H1 (cell line): ENCODE measurements around the gene HS3ST3B1. TPM values are rescaled to one million over a fixed set of nuclear protein-coding genes. Genes with fewer than 3 reads are reported as not detected.

Experiments
- CTCF ChIA-PET: fragments of 300-600 bp; sonication (Branson Sonifier 250); formaldehyde crosslinking; loops from one replicate; lab custom pipeline; 2021; ENCODE audit not compliant: partially characterized antibody; lab: Charles Lee
- POLR2A ChIA-PET: fragments of 300-600 bp; sonication (Branson Sonifier 250); formaldehyde crosslinking; loops from one replicate; lab custom pipeline; 2021; ENCODE audit warnings: inconsistent platforms; ENCODE audit not compliant: partially characterized antibody; lab: Charles Lee
- DNase-seq, 2 experiments: peaks; one replicate each; pipeline versions ENCODE4 v3.0.0 to v3.0.0-alpha.2; 2010 to 2022; ENCODE audit warnings: low spot score in 2 of 2, low read depth in 1 of 2, mixed read lengths in 1 of 2
- FAIRE-seq: peaks from 2 replicates; lab custom pipeline; 2011; peaks lifted over from hg19 to GRCh38; lab: Jason Lieb, UNC
- H2AFZ ChIP-seq: 2 replicates; pipeline ENCODE4 v1.8.1; 2012; ENCODE audit warnings: low read length, inconsistent platforms
- H2AK5ac ChIP-seq: 2 replicates; pipeline ENCODE4 v1.6.1; 2013; ENCODE audit warnings: low read depth, low read length
- H2BK120ac ChIP-seq: replicated peaks from 2 replicates; pipeline ENCODE3; 2013; ENCODE audit warnings: low read depth, low read length, inconsistent platforms
- H2BK12ac ChIP-seq: 2 replicates; pipeline ENCODE4 v1.6.1; 2013; ENCODE audit warnings: low read depth, low read length
- H2BK15ac ChIP-seq: 2 replicates; pipeline ENCODE4 v1.6.1; 2013; ENCODE audit warnings: low read length
- H2BK20ac ChIP-seq: 2 replicates; pipeline ENCODE4 v1.6.1; 2013; ENCODE audit warnings: low read length
- H2BK5ac ChIP-seq: 2 replicates; pipeline ENCODE4 v1.6.1; 2013; ENCODE audit warnings: low read depth, low read length
- H3K14ac ChIP-seq: 2 replicates; pipeline ENCODE4 v1.6.1; 2013; ENCODE audit warnings: inconsistent platforms; ENCODE audit not compliant: insufficient read length
- H3K18ac ChIP-seq: 2 replicates; pipeline ENCODE4 v1.6.1; 2013; ENCODE audit warnings: low read length; ENCODE audit errors: extremely low read depth
- H3K23ac ChIP-seq: 2 replicates; pipeline ENCODE4 v1.6.1; 2013; ENCODE audit warnings: inconsistent platforms; ENCODE audit not compliant: insufficient read length
- H3K23me2 ChIP-seq: 2 replicates; pipeline ENCODE4 v1.6.1; 2013; ENCODE audit warnings: low read depth, low read length
- H3K27ac ChIP-seq: 2 replicates; pipeline ENCODE4 v1.6.1; 2011; ENCODE audit warnings: low read depth, low read length, inconsistent platforms
- H3K27me3 ChIP-seq, 4 experiments: replicated peaks in 1 of 4; 1 replicate in 1 of 4; 2 replicates in 3 of 4; pipeline versions ENCODE4 v1.6.1 to v1.8.1; 2011 to 2013; ENCODE audit warnings: low read length in 3 of 4, mild to moderate bottlenecking in 3 of 4, inconsistent platforms in 2 of 4, mixed read lengths in 2 of 4, moderate library complexity in 1 of 4; ENCODE audit not compliant: control insufficient read depth in 3 of 4, insufficient read depth in 3 of 4; ENCODE audit errors: extremely low read depth in 1 of 4
- H3K36me3 ChIP-seq, 4 experiments: 2 replicates each; pipeline versions ENCODE4 v1.6.1 to v1.8.1; 2011 to 2013; ENCODE audit warnings: mild to moderate bottlenecking in 4 of 4, low read length in 3 of 4, moderate library complexity in 2 of 4, control low read depth in 1 of 4, inconsistent platforms in 1 of 4; ENCODE audit not compliant: insufficient read depth in 4 of 4, control insufficient read depth in 2 of 4
- H3K4ac ChIP-seq: replicated peaks from 2 replicates; pipeline ENCODE3; 2013; ENCODE audit warnings: low read length, low read depth, mixed read lengths, inconsistent platforms; ENCODE audit not compliant: insufficient read length
- H3K4me1 ChIP-seq, 4 experiments: replicated peaks in 1 of 4; 1 replicate in 1 of 4; 2 replicates in 3 of 4; pipeline versions ENCODE4 v1.6.1 to v1.8.1; 2011 to 2013; ENCODE audit warnings: low read length in 3 of 4, inconsistent platforms in 2 of 4, mixed read lengths in 1 of 4; ENCODE audit not compliant: insufficient read depth in 4 of 4, control insufficient read depth in 3 of 4
- H3K4me2 ChIP-seq, 2 experiments: 2 replicates each; pipeline versions ENCODE4 v1.6.1 to v1.8.1; 2011 to 2013; ENCODE audit warnings: low read depth in 2 of 2, low read length in 2 of 2, control low read depth in 1 of 2, inconsistent platforms in 1 of 2, mild to moderate bottlenecking in 1 of 2; ENCODE audit not compliant: insufficient read depth in 1 of 2
- H3K4me3 ChIP-seq, 4 experiments: fragments of 200-600, 300-600 bp in 1 of 4; sonication (generic), shearing (Covaris generic), sonication (Bioruptor Twin) in 1 of 4; 2 replicates each; pipeline versions ENCODE4 v1.5.1 to v1.8.1; 2011 to 2016; ENCODE audit warnings: low read length in 4 of 4, low read depth in 3 of 4, control low read depth in 2 of 4, inconsistent platforms in 2 of 4, mild to moderate bottlenecking in 2 of 4, mixed read lengths in 1 of 4, moderate library complexity in 1 of 4; ENCODE audit not compliant: insufficient read depth in 2 of 4; ENCODE audit errors: extremely low read depth in 1 of 4
- H3K56ac ChIP-seq: replicated peaks from 2 replicates; pipeline ENCODE3; 2013; ENCODE audit warnings: low read depth, mild to moderate bottlenecking, mixed read lengths, low read length, inconsistent platforms; ENCODE audit not compliant: insufficient read length
- H3K79me1 ChIP-seq: 2 replicates; pipeline ENCODE4 v1.6.1; 2013; ENCODE audit warnings: low read depth, low read length, control low read depth
- H3K79me2 ChIP-seq, 2 experiments: 2 replicates each; pipeline versions ENCODE4 v1.6.1 to v1.8.1; 2012 to 2013; ENCODE audit warnings: low read length in 2 of 2, mild to moderate bottlenecking in 2 of 2, inconsistent platforms in 1 of 2; ENCODE audit not compliant: insufficient read depth in 2 of 2, control insufficient read depth in 1 of 2
- H3K9ac ChIP-seq, 4 experiments: replicated peaks in 1 of 4; 1 replicate in 1 of 4; 2 replicates in 3 of 4; pipeline versions ENCODE4 v1.6.1 to v1.8.1; 2011 to 2013; ENCODE audit warnings: low read depth in 3 of 4, low read length in 3 of 4, control low read depth in 2 of 4, mild to moderate bottlenecking in 2 of 4, moderate library complexity in 2 of 4, inconsistent platforms in 1 of 4; ENCODE audit errors: extremely low read depth in 1 of 4
- H3K9me3 ChIP-seq, 2 experiments: 2 replicates each; pipeline versions ENCODE4 v1.6.1 to v1.8.1; 2012 to 2013; ENCODE audit warnings: mild to moderate bottlenecking in 2 of 2, moderate library complexity in 2 of 2, control low read depth in 1 of 2, inconsistent platforms in 1 of 2, low read depth in 1 of 2, low read length in 1 of 2, mixed read lengths in 1 of 2; ENCODE audit not compliant: insufficient read depth in 2 of 2
- H4K20me1 ChIP-seq, 2 experiments: replicated peaks in 1 of 2; 2 replicates each; pipeline versions ENCODE3 to v1.8.1; 2011 to 2013; ENCODE audit warnings: inconsistent platforms in 2 of 2, low read length in 2 of 2, mild to moderate bottlenecking in 1 of 2; ENCODE audit not compliant: insufficient read depth in 2 of 2, control insufficient read depth in 1 of 2
- H4K5ac ChIP-seq: 2 replicates; pipeline ENCODE4 v1.6.1; 2013; ENCODE audit warnings: low read length, low read depth, mixed read lengths, inconsistent platforms; ENCODE audit not compliant: insufficient read length
- H4K8ac ChIP-seq: 2 replicates; pipeline ENCODE4 v1.8.0; 2013; ENCODE audit warnings: mild to moderate bottlenecking, moderate library complexity, low read length, inconsistent platforms; ENCODE audit not compliant: insufficient read depth; ENCODE audit errors: extremely low read depth
- H4K91ac ChIP-seq: replicated peaks from 2 replicates; pipeline ENCODE3; 2013; ENCODE audit warnings: low read length, mixed read lengths, inconsistent platforms; ENCODE audit not compliant: insufficient read length
- CBX8 ChIP-seq: fragments of 300-800, 300-1000 bp; sonication (generic); IDR thresholded peaks from 2 replicates; pipeline ENCODE4 v1.7.1; 2016; ENCODE audit warnings: low read depth, low read length, borderline replicate concordance
- CEBPB ChIP-seq: IDR thresholded peaks from 2 replicates; pipeline ENCODE4 v1.6.1; 2012; ENCODE audit warnings: low read depth, low read length
- CHD1 ChIP-seq: IDR thresholded peaks from 2 replicates; pipeline ENCODE4 v1.6.1; 2012; ENCODE audit warnings: low read depth, low read length, improper control_type of control experiment
- CHD2 ChIP-seq: IDR thresholded peaks from 2 replicates; pipeline ENCODE4 v1.6.1; 2012; ENCODE audit warnings: low read length, improper control_type of control experiment
- CREB1 ChIP-seq: IDR thresholded peaks from 2 replicates; pipeline ENCODE4 v1.6.1; 2012; ENCODE audit warnings: inconsistent platforms
- EGR1 ChIP-seq: IDR thresholded peaks from 2 replicates; pipeline ENCODE4 v1.6.1; 2011; ENCODE audit warnings: low read depth, low read length, borderline replicate concordance
- FOSL1 ChIP-seq: IDR thresholded peaks from 2 replicates; pipeline ENCODE4 v1.6.1; 2011; ENCODE audit warnings: mild to moderate bottlenecking, low read depth, low read length, moderate library complexity; ENCODE audit not compliant: insufficient read depth
- MAFK ChIP-seq: IDR thresholded peaks from 2 replicates; pipeline ENCODE4 v1.6.1; 2012; ENCODE audit warnings: low read depth, mild to moderate bottlenecking, improper control_type of control experiment, low read length
- NRF1 ChIP-seq: IDR thresholded peaks from 2 replicates; pipeline ENCODE4 v1.6.1; 2011; ENCODE audit warnings: mild to moderate bottlenecking, low read depth, low read length, improper control_type of control experiment
- SAP30 ChIP-seq: fragments of 300-600 bp; sonication (generic); IDR thresholded peaks from 2 replicates; pipeline ENCODE4 v1.7.1; 2012; ENCODE audit warnings: low read length, moderate library complexity, mild to moderate bottlenecking, inconsistent platforms; ENCODE audit not compliant: insufficient read depth, insufficient replicate concordance
- TAF1 ChIP-seq: IDR thresholded peaks from 2 replicates; pipeline ENCODE4 v1.6.1; 2011; ENCODE audit warnings: mild to moderate bottlenecking, low read depth, low read length
- TEAD4 ChIP-seq: IDR thresholded peaks from 2 replicates; pipeline ENCODE4 v1.6.1; 2012; ENCODE audit warnings: low read depth, low read length, inconsistent platforms, mixed read lengths
- WGBS, 2 experiments: shearing (Covaris generic) in 1 of 2; methylation state at CpG; one replicate each; pipeline versions ENCODE4 v1.1.6 to v1.1.7; 2013 to 2015; ENCODE audit warnings: low lambda C conversion rate in 2 of 2, mixed read lengths in 2 of 2, inconsistent platforms in 1 of 2, low coverage in 1 of 2, missing lambda C conversion rate in 1 of 2; ENCODE audit not compliant: insufficient replicate concordance in 2 of 2, insufficient coverage in 1 of 2, insufficient read length in 1 of 2; ENCODE audit errors: extremely low coverage in 1 of 2, missing lambda C conversion rate in 1 of 2; 5-methylcytosine and 5-hydroxymethylcytosine counted together
- polyA plus RNA-seq, 7 experiments: library from polyadenylated mRNA; depleted of rRNA in 3 of 7; stranded (reverse) in 5 of 7; unstranded in 2 of 7; fragments of >200 nt in 5 of 7; fragments of 200-250 nt in 2 of 7; gene quantifications; 1 replicate in 5 of 7; 2 replicates in 1 of 7; 4 replicates in 1 of 7; pipeline versions ENCODE4 v1.2.1 to v1.2.3, GENCODE V29; 2011 to 2013; ENCODE audit warnings: missing spikeins in 2 of 7, mixed read lengths in 2 of 7
- total RNA-seq: library from RNA; stranded (reverse); fragmentation: NEBNext Ultra II Directional; extraction: Animal tissue kit (Norgen Biotek cat#: 25700); gene quantifications from 2 replicates; pipeline ENCODE4 v1.2.1, GENCODE V29; 2021
- TF ChIP-seq, protein P1 (sequence below): IDR thresholded peaks from 2 replicates; pipeline ENCODE4 v1.6.1; 2011; ENCODE audit warnings: low read length, improper control_type of control experiment

HS3ST3B1 gene
- total and polyA plus RNA-seq, 2 of the 8 experiments (the other 6 are each of a cell fraction or from before 2014, with no cell fraction given) = 4.7 to 14.4 TPM

GRCh38 chr17:14330492-14330962 lies 29.6 kb downstream of the HS3ST3B1 start:
- peak overlapping the region; percentile 13 for H4K91ac ChIP-seq
- no peaks in the 10 kb centered on the region for H3K9me3 ChIP-seq
- H2BK12ac ChIP-seq = peak overlapping the region; percentile 56; the same call in 1 of the 2 replicates
- H3K79me1 ChIP-seq = no peaks in the 10 kb centered on the region
- H3K79me2 ChIP-seq = peaks cover 0 to 52% of the 10 kb centered on the region in 2 experiments; a peak in 2 of 4 replicates
- peak overlapping the region; percentile 61 to 66 for H3K4me2 ChIP-seq
- no peak overlapping the region for H2BK15ac ChIP-seq
- H3K36me3 ChIP-seq = no peaks in the 10 kb centered on the region
- no peak overlapping the region; the same call in 1 of the 2 replicates for H2AK5ac ChIP-seq
- no peak overlapping the region for H3K14ac ChIP-seq
- H3K56ac ChIP-seq = no peak overlapping the region
- peaks cover 15 to 32% (median 24%) of the 10 kb centered on the region in 4 experiments for H3K4me1 ChIP-seq
- peak overlapping the region; percentile 76; the same call in 1 of the 2 replicates for H2BK5ac ChIP-seq
- H3K27ac ChIP-seq = peak overlapping the region; percentile 46; the same call in 1 of the 2 replicates
- peak overlapping the region; percentile 36 for H2BK120ac ChIP-seq
- DNase-seq (no peak), FAIRE-seq (peak; percentile 90)
- H3K4me3 ChIP-seq = peak overlapping the region; percentile 2 to 46 (median 28); a peak in 5 of 8 replicates
- H4K20me1 ChIP-seq = no peaks in the 10 kb centered on the region
- H3K9ac ChIP-seq = peak overlapping the region in 2 of 4 experiments; percentile 25 to 42; a peak in 3 of 7 replicates
- H3K27me3 ChIP-seq = peaks cover 0 to 1% (median 0%) of the 10 kb centered on the region in 4 experiments; a peak in 4 of 7 replicates
- no peak overlapping the region for H4K8ac ChIP-seq
- H3K23ac ChIP-seq = no peak overlapping the region
- H4K5ac ChIP-seq = no peak overlapping the region
- peaks cover 4% of the 10 kb centered on the region; the same call in 1 of the 2 replicates for H3K23me2 ChIP-seq
- ChIA-PET POLR2A (interaction anchor here (0.7 to 2.1 kb wide), 6 partner anchors 11 to 30 kb away, joined by 3 to 9 read pairs (median 4); partner anchors contain the start of gene HS3ST3B1), CTCF (interaction anchor here (0.6 to 1.6 kb wide), 7 partner anchors 30 to 596 kb away, joined by 3 to 4 read pairs (median 3); partner anchors contain the start of gene HS3ST3B1)
- peak overlapping the region; percentile 37; the same call in 1 of the 2 replicates for H2BK20ac ChIP-seq
- H3K4ac ChIP-seq = no peak overlapping the region
- 7% methylated on average over 8 of the region's 8 CpGs; no CpG with 5 or more reads in 1 of the 2 experiments for WGBS, 2 experiments
- H2AFZ ChIP-seq = no peak overlapping the region
- peak overlapping the region; percentile 54 for H3K18ac ChIP-seq
- no peak for TF ChIP-seq CBX8
- TF ChIP-seq CHD1 = no peak
- no peak for TF ChIP-seq EGR1
- no peak for TF ChIP-seq CHD2
- TF ChIP-seq TAF1 = no peak
- TF ChIP-seq SAP30 = no peak
- TF ChIP-seq TEAD4 = no peak
- TF ChIP-seq, protein P1, sequence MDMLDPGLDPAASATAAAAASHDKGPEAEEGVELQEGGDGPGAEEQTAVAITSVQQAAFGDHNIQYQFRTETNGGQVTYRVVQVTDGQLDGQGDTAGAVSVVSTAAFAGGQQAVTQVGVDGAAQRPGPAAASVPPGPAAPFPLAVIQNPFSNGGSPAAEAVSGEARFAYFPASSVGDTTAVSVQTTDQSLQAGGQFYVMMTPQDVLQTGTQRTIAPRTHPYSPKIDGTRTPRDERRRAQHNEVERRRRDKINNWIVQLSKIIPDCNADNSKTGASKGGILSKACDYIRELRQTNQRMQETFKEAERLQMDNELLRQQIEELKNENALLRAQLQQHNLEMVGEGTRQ = no peak
- no peak for TF ChIP-seq NRF1
- TF ChIP-seq CREB1 = no peak
- no peak for TF ChIP-seq FOSL1
- TF ChIP-seq CEBPB = no peak
- TF ChIP-seq MAFK = no peak
